Stimulated activated naive CD4-positive, alpha-beta T cell (primary cell): ENCODE data around the gene CCDC136.

Source experiments
- DNase-seq, 6 experiments: peaks; one replicate each; lab custom pipeline; 2025; lab: John Stamatoyannopoulos, UW

Gene CCDC136

DNA sequence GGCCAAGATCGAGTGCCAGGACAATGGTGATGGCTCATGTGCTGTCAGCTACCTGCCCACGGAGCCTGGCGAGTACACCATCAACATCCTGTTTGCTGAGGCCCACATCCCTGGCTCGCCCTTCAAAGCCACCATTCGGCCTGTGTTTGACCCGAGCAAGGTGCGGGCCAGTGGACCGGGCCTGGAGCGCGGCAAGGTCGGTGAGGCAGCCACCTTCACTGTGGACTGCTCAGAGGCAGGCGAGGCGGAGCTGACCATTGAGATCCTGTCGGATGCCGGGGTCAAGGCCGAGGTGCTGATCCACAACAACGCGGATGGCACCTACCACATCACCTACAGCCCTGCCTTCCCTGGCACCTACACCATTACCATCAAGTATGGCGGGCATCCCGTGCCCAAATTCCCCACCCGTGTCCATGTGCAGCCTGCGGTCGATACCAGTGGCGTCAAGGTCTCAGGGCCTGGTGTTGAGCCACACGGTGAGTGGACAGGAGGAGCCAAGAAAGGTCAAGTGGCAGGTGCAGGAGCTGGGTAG lies 53.1 kb downstream of the CCDC136 start:
- DNase-seq: no peak

DNA sequence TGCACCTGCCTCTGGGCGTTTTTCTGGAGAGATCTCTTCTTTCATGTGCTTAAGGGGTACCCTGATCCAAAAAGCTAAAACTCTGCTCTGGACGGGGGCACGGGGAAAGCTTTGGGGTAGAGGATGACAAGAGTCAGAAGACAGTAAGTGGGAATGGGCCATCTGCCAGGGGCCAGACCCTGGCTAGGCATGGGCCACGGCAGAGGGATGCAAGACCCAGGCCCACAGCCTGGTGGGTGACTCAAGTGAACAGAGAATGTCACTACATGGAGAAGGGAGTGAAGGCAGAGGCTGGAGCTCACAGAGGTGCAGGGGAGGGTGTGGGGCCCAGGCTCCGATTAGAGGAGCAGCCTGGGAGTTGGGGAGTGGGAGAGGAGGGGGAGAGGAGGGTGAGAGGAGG lies 53.7 kb downstream of the CCDC136 start:
- DNase-seq: no peak

DNA sequence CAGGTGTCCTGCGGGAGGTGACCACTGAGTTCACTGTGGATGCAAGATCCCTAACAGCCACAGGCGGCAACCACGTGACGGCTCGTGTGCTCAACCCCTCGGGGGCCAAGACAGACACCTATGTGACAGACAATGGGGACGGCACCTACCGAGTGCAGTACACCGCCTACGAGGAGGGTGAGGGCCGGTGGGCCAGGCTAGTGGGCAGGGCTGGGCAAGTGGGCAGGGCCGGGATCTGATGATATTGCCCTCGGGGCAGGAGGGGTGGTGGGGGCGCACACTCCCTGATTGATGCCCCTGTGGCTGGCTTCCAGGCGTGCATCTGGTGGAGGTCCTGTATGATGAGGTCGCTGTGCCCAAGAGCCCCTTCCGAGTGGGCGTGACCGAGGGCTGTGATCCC lies 54.2 kb downstream of the CCDC136 start:
- no peak for DNase-seq

DNA sequence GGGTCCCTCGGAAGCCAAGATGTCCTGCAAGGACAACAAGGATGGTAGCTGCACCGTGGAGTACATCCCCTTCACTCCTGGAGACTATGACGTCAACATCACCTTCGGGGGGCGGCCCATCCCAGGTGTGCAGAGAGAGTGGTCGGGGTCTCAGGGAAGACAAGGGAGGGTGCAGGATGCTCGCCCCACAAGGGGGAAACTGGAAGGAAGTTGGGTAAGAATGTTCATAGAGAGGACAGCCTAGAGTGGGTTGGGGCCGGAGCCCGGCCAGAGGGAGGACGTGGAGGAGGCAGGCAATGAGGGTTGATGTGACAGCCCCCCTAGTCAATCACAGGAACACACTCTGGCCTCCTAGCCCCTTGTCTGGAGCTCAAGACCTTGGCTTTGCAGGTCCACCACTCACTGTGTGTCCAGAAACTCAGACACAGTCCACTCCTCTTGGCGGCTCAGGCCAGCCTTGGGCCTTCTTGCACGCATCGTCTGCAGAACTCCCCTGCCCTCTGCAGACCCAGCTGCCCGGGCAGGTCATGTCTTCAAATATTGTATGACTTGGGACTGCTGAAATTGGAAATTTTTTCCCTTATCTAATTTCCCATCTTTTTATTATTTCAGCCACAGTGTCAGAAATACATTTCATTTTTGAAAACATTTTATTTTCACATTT lies 55.1 kb downstream of the CCDC136 start:
- DNase-seq: no peak

DNA sequence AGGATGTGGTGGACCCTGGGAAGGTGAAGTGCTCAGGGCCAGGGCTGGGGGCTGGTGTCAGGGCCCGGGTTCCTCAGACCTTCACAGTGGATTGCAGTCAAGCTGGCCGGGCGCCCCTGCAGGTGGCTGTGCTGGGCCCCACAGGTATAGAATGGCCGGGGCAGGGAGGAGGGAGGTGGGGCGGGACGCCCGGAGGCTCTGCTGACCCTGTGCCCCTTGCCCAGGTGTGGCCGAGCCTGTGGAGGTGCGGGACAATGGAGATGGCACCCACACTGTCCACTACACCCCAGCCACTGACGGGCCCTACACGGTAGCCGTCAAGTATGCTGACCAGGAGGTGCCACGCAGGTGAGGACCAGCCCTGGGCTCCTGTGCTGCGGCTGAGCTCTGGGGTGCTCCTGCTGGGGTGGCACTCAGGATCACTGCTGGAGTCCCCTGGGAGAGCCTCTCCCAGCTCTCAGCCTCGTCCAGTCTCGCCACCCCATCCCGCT lies 56.0 kb downstream of the CCDC136 start:
- DNase-seq: no peak

DNA sequence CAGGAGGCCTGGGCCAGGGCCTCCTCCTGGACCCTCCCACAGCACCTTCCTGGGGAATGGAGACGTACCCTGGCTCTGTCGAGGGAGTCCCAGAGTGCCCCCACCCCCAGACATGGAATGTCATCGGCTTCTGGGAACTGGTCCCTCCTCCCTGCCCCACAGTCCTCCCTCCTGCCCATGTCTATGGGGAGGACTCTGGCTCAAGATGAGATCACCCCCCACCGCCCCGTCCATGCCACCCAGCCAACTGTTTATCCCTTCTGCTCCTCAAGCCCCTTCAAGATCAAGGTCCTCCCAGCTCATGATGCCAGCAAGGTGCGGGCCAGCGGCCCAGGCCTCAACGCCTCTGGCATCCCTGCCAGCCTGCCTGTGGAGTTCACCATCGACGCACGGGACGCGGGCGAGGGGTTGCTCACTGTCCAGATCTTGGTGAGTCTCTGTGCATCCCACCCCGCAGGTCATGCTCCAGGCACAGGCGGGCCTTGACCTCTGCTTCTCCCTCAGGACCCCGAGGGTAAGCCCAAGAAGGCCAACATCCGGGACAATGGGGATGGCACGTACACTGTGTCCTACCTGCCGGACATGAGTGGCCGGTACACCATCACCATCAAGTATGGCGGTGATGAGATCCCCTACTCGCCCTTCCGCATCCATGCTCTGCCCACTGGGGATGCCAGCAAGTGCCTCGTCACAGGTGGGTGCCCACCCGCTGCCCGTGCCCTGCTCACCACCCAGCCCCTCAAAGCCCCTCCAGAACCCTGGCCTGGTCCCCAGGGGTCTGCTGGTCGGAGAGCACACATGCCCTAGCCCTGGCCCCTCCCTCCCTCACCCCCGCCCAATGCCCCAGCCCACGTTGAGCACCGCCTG lies 56.8 kb downstream of the CCDC136 start:
- DNase-seq: no peak

DNA sequence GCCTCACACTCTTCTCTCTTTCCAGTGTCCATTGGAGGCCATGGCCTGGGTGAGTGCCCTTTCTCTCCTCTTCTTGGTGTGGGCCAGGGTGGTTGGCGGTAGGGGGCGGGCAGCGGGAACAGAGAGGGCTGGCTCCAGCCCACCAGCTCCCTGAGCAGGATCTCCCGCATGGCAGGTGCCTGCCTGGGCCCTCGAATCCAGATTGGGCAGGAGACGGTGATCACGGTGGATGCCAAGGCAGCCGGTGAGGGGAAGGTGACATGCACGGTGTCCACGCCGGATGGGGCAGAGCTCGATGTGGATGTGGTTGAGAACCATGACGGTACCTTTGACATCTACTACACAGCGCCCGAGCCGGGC lies 57.4 kb downstream of the CCDC136 start:
- DNase-seq: no peak

DNA sequence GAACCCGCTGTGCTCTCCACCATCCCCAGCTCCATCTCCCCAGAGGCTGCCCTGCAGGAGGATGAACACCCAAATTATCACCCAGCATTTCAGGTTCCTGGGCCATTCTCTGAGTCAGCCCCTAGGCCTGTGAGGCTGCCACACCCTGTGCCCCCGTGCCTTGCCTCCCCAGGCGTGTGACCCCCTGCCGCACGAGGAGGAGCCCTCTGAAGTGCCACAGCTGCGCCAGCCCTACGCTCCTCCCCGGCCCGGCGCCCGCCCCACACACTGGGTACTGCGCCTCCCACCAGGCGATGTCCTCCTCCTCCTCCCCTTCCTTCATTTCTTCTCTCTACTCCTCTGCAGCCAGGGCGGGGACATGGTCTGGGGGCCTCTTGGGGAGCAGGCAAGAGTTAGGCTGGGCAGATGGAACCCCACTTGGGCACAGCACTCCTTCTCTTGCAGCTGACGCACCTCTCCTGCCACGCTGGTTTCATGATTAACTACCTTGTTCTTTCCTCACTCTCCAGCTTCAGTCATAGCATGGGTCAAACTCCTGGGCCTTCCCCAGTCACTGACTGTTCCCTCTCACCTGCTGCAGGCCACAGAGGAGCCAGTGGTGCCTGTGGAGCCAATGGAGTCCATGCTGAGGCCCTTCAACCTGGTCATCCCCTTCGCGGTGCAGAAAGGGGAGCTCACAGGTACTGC lies 58.2 kb downstream of the CCDC136 start:
- no peak for DNase-seq

DNA sequence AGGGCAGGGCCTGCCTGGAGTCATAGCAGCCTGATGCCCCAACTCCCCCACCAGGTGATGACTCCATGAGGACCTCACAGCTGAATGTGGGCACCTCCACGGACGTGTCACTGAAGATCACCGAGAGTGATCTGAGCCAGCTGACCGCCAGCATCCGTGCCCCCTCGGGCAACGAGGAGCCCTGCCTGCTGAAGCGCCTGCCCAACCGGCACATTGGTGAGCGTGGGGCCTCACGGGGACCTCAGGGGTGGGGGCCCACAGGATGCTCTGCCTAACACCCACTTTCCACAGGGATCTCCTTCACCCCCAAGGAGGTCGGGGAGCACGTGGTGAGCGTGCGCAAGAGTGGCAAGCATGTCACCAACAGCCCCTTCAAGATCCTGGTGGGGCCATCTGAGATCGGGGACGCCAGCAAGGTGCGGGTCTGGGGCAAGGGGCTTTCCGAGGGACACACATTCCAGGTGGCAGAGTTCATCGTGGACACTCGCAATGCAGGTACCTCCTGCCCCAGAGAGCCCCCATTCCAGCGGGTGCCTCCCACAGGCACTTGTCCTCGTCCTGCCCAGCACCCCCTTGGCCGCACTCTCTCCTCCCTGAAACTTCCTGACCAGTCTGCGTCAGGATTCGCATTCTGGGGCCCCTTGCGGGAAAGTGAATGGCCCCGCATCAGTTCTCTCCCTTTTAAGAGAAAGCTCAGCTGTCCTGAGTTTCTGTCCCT lies 60.9 kb downstream of the CCDC136 start:
- DNase-seq: no peak

DNA sequence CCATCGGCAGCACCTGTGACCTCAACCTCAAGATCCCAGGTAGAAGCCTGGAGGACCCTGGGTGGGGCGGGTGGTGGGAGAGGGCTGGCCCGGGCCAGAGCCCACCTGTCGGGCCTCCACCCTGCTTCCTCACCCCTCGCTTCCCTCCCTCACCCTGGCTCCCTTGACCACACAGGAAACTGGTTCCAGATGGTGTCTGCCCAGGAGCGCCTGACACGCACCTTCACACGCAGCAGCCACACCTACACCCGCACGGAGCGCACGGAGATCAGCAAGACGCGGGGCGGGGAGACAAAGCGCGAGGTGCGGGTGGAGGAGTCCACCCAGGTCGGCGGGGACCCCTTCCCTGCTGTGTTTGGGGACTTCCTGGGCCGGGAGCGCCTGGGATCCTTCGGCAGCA lies 62.0 kb downstream of the CCDC136 start:
- no peak for DNase-seq

DNA sequence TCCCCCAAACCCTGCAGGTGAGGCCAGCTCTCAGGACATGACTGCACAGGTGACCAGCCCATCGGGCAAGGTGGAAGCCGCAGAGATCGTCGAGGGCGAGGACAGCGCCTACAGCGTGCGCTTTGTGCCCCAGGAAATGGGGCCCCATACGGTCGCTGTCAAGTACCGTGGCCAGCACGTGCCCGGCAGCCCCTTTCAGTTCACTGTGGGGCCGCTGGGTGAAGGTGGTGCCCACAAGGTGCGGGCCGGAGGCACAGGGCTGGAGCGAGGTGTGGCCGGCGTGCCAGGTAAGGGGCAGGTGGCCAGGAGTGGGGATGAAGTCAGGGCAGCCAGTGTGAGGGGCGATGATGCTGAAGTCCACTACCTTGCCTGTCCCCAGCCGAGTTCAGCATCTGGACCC lies 62.6 kb downstream of the CCDC136 start:
- no peak for DNase-seq

DNA sequence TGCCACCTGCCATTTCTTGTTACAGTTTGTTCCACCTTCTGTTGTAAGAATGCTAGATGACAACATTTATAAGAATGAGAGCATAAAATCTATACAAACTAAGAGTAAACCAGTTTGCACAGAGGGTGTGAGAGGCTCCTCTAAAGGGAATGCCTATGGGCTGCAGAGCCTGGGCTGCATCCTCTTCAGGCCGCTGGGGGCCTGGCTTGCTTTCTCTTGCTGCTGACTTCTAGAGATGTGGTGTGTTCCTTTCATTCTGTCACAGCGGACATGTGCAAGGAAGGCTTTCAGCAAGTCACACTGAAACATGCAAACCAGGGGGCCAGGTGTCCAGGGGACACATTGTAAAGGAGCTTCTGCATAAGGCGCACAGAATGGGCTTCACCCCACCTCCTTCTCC lies 63.8 kb downstream of the CCDC136 start:
- DNase-seq: no peak

DNA sequence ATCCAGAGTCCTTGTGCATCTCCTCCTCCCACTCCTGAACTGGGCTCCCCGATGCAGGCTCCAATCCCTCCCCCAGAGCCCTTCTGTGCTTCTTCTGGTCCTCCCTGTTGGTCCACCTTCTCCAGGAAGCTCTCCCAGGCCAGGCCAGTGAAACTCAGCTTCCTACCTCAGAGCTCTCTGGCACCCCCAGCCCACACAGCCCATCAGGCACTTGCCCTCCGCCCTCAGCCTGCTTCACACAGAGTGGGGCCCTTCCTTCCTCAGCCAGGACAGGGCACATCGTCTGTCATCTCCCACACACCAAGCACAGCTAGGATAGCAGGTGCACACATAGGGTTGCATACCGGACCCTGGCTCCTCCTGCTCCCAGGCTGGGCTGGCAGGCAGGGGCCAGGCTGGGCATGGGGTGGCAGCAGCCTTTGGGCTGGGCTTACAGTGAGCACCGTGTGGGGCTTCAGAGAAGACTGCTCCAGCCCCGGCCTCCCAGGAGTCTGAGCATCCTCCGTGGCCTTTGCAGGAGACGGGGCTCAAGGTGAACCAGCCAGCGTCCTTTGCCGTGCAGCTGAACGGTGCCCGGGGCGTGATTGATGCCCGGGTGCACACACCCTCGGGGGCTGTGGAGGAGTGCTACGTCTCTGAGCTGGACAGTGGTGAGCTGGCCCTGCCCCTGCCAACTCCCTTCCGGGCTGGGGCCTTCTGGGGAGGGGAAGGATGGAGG lies 64.4 kb downstream of the CCDC136 start:
- no peak for DNase-seq

DNA sequence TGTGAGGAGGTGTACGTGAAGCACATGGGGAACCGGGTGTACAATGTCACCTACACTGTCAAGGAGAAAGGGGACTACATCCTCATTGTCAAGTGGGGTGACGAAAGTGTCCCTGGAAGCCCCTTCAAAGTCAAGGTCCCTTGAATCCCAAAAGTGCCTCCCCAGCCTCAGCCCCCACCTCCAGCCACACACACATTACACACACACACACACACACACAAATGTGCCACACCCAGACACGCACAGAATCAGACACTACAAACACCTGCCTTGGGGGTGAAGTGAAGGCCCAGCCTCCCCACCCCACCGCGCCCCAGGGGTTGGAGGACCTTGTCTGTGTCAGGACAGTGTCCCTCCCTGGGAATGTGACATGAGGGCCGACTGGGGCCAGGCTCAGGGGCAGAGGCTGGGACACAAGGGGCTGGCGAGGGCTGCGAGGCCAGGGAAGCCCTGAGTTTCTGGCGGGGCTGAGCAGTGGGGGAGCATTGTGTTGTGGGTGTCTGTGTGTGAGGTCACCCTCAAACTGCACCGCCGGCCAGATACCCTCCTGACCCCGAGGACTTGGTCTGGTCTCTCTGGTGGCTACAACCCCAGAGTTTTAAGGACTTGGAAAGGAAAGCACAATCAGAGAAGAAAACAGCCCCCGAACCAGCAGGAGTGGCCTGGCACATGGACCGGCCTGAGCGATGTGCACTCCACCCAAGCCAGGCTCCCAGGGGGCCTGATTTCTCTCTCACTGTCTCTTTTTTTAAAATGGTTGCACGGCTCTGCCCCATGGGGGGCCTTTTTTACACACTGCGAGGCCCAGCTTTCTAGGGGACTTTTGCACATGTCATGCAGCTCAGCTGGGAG lies 66.8 kb downstream of the CCDC136 start:
- DNase-seq: no peak

DNA sequence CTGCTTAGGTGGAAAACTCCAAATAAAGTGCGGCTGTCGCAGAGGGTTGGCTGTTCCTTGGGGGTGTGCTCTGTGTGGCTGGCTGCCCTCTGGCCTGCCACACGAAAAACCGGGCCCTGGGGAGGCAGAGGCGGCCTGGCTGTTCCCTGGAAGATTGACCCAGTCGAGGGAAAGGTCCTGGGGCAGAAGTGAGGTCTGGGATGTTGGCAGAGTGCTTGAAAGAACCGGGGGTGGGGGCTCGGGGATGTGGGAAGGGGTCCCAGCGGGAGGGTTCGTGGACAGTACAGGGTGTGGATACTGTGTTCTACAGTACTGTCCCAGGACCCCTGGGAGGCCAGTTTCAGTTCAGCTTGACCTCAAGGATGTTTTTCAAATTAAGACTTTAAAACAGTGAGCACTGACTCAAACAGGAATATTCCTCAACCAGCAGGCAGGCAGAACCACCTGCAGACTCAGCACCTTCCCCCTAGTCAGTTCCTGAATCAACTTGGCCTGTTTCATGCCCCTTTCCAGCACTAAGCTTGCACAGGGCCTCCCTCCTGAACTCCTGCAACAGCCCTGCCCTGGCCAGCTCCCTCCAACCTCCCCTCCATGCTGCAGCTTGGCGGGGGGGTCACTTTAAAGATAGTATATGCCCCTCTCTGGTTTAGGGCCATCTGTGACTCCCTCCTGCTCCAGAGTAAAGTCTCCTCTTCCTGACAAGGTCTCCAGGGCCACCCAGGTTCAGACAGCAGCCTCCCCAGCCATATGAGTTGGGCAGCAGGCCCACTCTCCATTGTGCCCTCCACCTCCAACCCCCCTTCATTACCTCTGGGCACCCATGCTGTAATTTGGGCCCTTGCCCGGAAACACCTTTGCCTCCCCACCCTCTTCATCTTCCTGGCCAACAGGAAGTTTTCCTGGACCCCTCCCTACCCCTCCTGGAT lies 67.7 kb downstream of the CCDC136 start:
- no peak for DNase-seq

DNA sequence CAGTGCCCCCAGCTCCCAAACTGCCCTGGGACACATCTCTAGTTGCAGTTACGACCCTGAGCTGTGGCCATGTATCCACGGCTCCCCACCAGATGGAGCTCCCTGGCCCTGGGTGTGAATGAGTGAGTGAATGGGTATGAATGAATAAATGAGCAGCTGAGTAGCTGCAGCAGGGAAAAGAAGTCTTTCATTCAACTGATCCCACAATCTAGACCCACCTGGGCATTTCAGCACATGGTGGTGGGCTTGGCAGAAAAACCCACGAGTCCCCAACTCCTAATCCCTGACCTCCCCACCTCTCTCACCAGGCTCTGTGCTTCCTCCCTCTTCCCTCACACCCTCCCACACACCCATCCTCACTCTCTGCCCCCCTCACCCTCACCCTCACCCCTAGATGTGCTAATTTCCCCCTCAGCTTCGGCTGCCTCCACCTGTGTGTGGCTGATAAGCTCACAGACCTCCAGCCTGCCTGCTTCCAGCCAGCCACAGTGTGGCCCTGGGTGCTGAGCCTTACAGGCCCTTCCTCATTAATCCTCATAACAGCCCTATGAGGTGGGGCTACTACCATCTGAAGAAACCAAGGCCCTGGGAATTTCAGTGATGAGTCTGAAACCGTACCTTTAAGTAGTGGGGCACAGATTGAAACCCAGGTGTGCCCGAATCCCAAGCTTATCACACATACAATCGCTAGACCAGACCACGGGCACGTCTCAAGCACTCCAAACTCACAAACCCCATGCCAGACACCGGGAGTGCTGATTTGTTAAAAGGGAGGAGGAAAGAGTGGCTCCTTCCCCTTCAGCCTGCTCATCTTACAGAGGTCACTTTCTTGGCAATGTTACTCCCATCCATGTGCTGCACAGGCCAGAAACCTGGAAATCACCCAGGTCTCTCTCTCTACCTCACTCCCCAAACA lies 68.6 kb downstream of the CCDC136 start:
- DNase-seq: no peak

DNA sequence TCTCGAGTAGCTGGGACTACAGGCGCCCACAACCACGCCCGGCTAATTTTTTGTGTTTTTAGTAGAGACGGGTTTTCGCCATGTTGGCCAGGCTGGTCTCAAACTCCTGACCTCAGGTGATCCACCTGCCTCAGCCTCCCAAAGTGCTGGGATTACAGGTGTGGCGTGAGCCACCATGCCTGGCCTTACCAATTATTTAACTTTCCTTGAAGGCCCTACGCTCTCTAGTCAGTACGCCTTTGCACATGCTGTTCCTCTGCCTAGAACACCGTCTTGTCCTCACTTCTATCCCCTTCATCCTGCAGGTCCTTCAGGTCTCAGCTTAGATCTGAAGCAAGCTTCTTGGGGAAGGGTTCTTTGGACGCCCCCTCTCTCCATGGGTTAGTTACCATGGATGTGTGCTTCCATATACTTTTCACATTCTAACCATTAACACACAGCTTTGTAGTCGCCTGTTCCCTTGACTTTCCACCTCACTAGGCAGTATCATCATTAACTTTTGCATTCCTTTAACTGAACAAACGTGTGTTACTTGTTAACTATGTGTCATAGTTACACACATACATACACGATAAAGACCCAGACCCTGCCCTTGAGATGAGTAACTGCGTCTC lies 70.3 kb downstream of the CCDC136 start:
- DNase-seq: peak in 1 of 6 experiments; percentile 31
